GM18868 (cell line): Measurements from ENCODE around the gene PAX2.

Experiments
- ATAC-seq: cut with Tn5 transposase; IDR thresholded peaks from one replicate; pipeline ENCODE4 v1.9.1; 2021; ENCODE audit warnings: mild to moderate bottlenecking, moderate library complexity; ENCODE audit not compliant: unreplicated experiment

PAX2 gene

DNA sequence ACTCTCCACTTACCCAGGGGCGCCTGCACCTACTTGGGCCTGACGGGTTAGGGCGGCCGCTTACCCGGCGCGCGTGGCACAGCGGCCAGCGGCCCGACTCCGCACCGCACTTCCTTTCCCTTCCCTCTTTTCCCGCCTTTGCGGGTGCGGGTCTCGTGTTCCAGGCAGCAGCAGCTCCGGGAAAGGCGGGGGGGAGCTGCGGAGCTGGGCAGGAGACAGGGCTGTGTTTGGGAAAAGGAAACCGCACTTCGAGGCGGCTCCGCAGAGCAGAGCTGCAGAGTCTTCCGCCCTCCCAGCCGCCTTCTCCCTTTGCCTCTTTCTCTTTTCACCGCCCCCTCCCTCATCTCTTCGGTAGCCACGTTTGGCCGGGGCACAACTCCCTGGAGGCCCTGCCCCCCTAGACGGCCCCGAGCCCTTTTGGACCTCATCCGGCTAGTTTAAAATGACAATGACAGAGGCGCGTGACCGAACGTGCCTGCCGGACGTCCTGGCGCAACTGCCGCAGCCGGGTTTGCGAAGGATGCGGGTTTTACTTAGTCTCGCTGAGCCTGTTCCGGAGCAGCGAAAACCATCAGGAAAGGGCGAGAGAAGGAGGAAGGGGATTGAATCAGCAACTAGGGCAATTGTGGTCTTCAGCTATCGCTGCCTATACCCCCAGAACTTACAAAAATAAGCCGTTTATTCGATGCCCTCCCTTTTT is 7.9 kb upstream of the PAX2 start:
- no peak for ATAC-seq

DNA sequence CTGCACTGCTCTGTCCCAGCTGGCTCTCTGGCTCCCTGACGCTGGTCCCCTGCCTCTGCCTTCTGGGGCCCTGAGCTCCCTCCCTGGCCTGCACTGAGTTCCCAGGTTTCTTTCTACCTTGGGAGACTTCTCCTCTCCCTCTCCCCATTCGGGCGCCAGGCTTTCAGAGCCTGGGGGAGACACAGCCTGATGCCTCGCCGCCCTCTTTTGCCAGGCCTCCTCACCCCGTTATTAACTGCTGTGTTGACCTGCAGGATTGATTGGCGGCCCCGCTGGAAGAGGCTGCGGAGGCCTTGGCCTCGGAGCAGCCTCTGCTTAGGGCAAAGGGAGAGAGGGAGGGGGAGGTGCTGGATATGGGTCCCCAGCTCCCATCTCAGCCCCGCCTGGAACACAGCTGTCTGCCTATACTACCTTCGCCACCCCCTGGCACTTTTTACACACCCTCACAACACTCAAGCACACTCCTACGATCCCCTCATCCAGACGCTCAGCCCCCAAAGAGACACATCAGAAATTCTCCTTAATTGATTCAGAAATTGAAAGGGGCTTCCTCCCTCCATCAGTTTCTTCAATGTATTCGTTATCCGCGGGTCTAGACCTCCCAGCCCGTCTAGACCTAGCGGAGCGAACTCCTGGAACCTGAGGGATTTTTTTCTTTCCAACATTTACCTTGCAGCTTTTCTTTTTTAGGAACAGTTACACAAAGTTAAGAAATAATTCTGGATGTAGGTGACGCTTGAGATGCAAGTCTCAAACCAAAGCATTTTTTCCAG is 7.1 kb upstream of the PAX2 start:
- ATAC-seq = no peak

DNA sequence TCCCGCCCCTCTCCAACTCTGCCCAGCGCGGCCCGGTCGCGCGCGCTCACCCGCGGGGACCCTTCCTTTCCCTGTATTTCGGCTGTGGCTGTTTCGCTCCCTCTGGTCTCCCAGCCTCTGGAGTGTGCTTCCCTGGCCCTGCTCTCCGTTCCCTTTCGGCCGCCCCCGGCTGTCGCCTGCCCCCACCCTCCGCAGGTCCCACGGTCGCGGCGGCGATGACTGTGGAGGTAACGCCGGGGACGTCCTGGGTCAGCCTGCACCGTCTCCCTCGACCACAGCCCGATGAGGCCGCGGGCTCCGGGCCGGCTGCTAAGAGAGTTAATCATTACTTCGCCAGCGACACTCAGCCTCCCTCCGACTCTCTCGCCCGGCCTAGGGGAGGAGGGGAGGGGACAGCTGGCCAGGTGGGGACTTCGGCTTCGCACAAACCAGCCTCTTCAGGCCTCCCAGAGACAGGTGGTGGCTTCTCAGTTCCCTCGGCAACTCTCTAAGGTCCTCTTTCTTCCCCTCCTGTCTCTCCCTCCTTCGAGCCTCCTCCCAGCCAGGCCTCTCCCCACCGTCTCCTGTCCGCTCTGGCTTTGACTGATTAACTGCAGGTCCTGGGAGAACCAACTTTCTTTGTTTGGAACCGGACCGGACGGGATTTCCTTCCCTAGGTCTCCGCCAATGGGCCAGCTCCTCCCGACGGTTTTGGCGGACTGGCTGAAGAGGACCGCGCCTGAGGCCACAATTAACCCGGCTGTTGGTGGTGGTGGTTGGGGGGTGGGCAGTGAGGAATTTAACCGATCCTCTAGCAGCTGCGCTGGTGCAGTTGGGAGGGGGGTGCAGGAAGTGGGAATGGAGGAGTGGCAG is 5.6 kb upstream of the PAX2 start:
- no peak for ATAC-seq

DNA sequence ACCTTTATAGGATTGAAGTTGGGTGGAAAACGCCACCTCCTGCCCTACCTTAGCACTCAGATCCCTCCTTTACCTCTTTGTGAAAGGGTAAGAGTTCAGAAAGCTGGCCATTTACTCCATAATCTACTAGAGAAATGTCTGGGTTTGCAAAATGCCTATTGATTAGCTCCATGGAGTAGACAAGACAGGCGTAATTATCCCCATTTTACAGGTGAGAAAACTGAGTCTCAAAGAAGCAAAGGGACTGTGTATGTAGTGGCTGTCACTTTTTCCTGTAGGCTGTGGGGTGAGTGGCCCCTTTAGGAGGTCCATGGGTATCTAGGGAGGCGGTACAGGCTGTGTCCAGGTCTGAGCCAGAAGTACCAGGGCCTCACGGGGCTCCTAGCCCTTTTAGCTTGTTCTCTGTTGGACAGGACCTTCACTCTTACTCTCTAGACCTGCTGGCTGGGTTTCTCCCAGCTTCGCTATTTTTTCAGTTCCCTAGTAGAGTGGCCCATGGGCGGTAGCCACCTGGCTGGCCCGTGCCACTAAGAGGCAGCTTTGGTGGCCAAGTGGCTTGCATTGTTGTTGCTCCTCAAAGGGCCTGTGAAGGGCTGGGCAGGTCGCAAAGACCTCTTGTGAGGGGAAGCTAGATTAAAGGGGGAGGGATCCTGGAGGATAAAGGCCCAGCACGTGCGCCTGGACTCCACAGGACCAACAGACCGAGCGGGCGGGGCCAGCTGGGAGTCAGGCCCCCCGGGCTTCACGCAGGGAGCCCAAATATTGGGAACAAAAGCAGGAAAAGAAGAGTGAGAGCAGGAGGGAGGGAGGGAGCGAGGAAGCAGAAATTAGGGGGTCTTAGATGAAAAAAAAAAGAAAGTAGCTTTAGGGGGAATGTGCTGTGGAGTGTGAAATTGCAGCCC is 4.7 kb upstream of the PAX2 start:
- ATAC-seq = no peak

DNA sequence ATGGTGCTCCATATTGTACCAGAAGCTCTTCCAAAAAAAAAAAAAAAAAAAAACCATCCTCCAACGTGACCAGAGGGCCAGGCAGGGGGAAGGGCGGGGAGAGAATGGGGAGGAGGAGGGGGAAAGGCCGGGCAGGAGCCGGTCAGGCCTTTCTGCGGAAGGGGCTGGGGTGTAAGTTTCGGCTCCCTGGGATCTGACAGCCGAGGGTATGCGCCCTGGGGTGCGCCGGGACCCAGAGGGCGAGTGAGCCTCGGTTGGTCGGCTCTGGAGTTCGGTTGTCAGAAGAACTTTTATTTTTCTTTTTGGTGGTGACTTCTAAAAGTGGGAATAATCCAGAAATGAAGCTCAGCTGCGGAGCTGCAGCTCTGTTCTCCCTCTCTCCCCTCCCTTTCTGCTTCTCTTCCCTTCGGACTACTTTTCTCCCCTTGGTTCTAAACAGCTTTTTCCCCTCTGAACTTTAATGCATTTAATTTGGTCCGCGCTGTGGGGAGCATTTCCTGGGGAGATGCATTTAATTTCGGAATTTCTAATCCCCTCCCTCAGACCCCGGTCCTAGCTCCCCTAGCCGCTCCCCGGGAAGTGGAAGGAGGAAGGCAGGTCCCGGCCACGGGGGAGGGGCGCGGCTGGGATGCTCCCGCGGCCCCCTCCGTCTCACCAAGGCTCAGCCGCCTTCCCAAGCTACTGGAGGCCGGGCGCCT is 3.9 kb upstream of the PAX2 start:
- ATAC-seq = no peak

DNA sequence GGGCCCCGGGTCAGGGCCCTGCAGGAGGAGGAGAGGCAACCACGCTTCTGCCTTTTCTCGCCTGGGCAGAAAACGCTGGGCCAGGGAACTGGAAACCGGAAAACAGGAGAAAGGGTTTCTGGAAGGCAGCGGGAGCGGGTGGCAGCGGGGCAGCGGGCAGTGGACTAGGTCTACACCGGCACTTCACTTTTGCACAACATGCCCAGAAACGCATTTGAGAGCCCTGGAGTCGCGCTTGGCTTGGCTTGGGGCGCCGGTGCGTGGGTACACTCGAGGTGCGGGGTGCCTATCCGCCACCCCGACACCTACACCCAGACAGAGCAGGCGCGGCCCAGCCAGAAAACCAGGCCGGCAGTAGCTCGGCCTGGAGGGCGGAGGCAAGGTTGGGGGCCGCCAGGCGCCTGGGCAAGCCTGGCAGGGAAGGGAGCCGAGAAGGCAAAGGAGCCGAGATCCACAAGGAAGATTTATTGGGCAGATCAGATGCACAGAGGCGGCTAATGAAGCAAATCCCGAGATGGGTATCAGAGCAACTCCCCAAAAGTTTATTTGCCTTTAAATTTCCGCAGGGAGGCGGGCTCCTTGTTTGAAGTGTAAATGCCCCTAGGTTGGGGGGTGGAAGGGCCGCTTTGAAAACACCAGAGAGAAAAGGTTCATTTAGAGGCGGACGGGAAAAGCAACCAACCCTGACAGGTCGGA is 3.2 kb upstream of the PAX2 start:
- no peak for ATAC-seq

DNA sequence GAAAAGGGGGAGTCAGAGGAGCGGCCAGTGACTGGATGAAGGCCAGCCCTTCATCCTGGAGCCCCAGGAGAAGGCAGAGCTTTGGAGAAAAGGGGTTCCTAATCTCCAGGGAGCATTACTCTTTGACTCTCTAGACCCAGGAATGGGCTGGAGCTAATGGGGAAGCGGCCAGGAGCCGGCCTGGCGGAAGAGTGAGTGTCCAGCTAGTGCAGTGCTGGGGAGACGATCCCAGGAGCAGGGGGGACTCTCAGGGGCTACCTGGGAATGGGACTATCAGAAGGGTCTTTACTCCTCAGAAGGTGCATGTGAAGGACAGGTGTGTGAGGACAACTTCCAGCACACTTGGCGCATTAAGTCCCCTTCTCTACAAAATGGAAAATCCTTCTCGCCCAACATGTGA is 2.4 kb upstream of the PAX2 start:
- ATAC-seq = no peak

DNA sequence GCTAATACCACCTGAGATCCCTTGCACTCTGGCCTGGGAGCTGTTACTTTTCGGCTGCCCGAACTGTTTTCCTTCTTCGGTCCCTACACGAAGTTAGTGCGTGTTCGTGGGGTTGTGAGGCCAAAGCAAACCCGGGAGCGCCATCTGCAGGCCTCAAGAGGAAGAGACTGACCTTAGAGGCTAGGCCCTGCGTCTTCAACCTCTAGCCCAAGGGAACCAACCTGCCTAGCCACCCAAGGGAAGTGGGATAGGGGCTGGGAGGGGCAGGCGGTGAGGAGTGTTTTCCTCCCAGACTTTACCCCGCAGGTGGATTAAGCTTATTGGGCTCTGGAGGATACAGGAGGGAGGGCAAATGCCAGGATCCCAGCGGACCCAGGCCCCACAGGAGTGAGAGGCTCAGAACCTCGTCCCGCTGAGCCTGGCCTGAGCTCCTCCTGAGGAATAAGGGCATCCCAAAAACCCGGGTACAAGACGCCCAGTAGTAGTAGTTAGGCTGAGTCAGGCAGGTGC is 1.7 kb upstream of the PAX2 start:
- no peak for ATAC-seq

DNA sequence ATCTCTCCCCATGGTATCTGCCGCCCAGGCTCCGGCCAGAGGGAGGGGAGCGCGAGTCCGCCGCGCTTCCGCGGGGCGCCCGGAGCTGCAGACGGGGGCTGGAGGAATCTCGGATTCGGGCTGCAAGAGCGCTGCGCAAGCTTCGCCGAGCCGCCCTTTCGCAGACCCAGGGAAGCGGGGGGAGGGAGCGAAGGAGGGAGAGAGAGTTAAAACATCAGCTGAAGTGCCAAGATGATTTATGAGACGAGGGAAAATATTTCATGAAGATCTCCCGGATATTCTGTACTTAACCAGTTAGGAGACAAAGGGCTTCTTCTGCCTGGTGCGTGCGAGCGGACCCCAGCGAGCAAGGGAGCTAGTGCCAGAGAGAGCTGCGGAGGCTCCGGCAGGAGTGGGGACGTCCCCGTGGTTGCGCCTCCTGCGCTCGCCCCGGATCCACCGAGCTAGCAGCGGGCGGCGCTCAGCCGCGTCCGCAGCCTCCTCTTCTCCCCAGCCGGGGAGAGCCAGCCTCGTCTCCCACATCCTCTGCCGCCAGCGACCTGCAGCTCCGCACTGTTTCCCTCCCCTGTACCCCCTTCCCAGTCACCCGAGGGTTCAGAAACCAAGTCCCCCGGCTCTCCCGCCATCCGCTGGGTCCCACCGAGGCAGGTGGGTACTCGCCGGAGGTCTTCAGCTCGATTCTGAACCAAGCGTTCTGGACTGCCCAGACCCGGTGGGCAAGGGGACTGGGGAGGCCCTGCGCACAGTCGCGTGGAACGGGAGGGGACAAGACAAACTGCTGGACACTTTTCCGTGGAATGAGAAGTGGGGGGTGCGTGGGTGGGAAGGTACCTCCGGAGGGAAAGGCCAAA is 1.0 kb upstream of the PAX2 start:
- no peak for ATAC-seq

DNA sequence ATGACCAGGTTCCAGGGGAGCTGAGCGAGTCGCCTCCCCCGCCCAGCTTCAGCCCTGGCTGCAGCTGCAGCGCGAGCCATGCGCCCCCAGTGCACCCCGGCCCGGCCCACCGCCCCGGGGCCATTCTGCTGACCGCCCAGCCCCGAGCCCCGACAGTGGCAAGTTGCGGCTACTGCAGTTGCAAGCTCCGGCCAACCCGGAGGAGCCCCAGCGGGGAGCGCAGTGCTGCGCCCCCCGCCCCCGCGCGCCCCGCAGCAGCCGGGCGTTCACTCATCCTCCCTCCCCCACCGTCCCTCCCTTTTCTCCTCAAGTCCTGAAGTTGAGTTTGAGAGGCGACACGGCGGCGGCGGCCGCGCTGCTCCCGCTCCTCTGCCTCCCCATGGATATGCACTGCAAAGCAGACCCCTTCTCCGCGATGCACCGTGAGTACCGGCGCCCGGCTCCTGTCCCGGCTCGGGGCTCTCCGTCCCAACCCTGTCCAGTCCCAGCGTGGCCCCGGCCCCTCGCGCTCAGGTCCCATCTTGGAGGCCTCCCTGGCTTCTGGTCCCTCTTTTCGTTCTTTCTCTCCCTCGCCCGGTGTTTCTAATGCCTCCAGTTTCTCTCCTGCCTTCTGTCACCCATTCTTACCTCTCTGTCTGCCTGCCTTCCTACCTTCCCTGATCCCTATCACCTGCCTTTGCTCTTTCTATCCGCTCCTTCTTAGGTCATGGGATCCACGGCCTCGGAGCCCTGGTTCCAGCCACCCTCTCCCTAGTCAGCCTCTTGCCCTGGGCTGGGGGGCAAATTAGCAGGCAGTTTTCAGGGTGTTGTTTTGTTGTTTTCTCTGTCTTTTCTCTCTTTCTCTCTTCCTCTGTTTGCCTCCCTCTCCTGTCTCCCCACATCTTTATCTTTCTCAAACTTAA is 751 bp downstream of the PAX2 start:
- ATAC-seq = no peak

DNA sequence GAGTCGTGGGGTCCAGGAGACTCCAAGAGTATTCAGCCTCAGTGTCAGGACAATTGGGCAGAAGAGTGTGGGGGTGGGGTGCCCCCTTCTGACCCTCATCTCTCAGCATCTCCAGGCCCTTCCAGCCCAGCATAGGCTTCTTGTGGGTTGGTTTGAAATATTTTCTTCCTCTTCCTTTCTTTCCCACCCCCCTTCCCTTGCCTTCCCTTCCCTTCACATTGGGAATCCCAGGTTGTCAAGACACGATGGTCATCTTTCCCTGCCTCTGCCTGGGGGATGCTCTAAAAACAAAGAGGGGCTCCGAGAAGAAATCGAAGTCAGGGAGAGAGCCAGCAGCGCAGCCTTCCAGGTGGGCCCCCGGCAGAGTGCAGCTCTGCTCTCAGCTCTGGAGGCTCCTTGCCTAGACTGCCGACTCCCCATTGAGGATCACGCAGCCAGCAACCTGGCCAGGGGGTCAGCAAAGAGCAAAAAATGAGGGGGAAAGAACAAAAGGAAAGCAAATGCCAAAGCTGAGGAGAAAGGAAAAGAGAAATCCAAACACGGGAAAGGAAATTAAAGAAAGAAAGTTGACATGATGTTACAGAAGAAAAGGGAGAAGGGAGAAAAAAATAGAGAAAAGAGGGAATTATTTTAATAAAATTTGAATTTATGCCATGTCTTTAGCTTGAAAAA is 1.5 kb downstream of the PAX2 start:
- no peak for ATAC-seq

DNA sequence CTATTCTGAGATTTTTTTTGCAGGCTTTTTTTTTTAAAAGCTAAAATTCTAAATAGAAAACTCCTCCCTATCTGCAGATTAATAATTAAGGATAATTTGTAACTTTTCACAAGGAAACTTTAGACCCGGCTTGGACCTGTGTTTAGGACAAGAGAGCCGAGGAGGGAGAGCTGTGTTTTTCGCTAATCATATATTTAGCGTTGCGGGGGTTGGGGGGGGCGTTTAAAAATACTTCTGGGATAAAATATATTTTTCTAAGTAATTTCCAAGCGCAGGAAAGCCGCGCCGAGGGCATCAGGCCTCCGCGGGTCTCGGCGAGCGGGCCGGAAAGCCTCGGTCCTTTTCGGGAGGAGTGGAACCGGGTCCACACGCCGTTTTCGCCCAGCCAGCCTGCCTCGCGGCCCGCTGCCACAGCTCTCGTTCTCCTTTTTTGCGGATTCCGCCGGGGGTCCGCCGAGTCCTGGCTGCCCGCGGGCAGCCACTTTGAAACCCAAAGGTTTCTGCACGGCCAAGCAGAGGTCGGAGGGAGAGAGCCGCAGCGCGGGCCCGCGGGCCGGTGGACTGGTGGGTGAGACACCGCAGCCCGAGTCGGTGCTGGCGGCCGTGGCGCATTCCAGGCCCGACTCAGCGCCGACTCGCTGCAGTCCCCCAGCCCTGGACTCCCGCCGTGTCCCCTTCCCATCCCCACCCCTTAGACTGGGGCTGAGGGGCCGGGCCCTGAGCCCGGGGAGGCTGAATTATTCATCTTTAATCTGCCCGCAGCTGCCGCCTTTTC is 2.3 kb downstream of the PAX2 start:
- no peak for ATAC-seq

DNA sequence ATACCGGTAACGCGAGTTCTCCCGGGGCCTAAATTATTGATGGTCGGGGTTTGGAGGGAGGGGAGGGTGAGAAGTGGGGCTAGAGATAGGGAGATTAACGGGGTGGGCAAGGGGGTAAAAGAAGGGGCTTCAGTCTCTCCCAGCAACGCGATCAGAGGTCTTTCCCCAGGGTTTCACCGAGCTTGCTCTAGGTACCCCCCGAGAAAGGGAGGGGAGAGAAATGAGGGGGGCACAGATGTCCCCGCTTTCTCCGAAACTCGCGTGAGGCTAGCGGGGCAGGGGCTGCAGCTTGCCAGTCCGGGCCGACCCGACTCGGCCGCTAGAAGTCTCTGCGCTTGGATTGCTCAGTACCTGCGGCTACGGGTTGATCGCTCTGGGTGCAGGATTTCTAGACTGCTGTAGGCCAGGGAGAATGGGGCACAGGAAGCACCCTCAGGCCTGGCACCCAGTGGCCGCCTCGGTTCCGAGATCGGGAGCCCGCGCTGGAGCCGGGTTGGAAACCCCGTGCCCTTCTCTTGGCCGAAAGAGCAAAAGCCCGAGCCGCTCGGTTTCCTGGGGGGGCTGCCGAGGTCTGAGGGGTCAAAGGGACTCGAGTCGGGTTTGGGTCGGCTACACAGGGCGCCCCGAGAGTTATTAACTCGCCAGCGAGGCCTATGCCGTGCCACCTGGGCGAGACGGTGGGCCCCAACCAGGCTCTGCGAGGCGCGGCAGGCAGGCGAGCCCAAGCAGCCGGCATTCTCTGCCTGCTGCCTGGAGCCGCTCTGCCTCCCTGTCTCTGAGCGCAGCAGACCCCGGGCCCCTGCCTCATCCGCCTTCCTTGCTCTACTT is 3.1 kb downstream of the PAX2 start:
- ATAC-seq = no peak

DNA sequence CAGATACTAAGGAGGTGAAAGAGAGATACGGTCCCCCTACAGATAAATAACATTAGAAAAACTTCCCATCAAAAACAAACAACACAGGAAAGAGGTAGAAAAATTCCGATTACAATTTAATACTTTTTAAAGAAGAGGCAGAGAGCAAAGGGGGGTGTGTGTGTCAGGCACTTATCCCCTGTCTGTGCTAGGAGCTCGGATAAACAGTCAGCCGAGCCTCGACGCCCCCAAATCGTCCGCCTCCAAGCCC is 3.6 kb downstream of the PAX2 start:
- no peak for ATAC-seq
